ENCODE measurements around the gene CHD1.

The CHD1 gene

DNA sequence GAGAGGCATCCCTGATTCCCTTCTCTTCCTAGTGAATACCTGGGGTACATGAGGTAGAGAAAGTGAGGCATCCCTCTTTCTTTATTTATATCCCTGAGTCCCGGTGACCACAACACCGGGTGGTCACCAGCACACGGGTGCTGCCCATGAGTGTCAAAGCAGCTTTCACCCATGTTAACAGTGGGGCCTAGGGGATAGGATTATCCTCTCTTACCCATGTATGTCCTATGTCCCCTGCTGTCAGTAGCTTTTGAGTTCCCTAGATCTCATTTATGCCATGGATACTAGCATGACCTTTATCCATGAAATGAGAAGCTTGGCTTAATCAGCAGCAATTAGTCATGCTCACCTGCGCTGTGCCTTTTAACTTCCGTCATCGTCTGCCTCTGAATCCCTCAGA is 83.9 kb downstream of the CHD1 start:
- Histone ChIP-seq H3K4me1 (no peaks in the 10 kb centered on the region), H3K27ac (no peak overlapping the region), H4K20me1 (no peaks in the 10 kb centered on the region), H3K27me3 (no peaks in the 10 kb centered on the region), H3K36me3 (peaks cover 0 to 12% (median 0%) of the 10 kb centered on the region in 11 experiments; a peak in 3 of 22 replicates), H3K4me3 (no peak overlapping the region; a peak in 1 of 20 replicates), H3K9ac (no peak overlapping the region), H3K9me3 (replicated peaks in 1 of 11) (peaks cover 34 to 43% (median 38%) of the 10 kb centered on the region in 11 experiments), H3K4me2 (no peak overlapping the region)
- no peak for TF ChIP-seq Cebpa-rat (IDR thresholded peaks at IDR 0.05)

DNA sequence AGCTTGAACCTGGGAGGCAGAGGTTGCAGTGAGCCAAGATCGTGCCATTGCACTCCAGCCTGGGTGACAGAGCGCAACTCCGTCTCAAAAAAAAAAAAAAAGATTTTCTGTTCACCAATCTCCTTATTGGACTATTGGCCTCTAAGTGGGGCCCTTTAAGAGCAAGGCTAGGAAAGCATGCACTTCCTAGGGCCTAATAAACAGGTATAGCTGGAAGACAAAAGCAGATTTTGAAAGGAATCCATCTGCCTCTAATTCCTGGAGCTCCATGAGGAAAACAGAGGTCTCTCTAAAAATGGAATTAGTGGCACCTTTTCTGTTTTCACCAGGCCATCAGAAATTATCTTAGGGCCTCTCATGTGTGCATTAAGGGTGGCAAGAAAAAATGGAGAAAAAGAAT is 85.3 kb downstream of the CHD1 start:
- no peak overlapping the region for H3K4me3 ChIP-seq
- peaks cover 39 to 51% (median 43%) of the 10 kb centered on the region in 11 experiments for H3K9me3 ChIP-seq (replicated peaks in 1 of 11)
- H3K9ac ChIP-seq = no peak overlapping the region
- no peak overlapping the region for H3K27ac ChIP-seq
- no peaks in the 10 kb centered on the region for H3K27me3 ChIP-seq
- H3K4me2 ChIP-seq = no peak overlapping the region
- peaks cover 0 to 12% (median 0%) of the 10 kb centered on the region in 11 experiments; a peak in 3 of 22 replicates for H3K36me3 ChIP-seq
- no peaks in the 10 kb centered on the region for H3K4me1 ChIP-seq
- TF ChIP-seq Cebpa-rat (IDR thresholded peaks at IDR 0.05) = no peak
- H4K20me1 ChIP-seq = no peaks in the 10 kb centered on the region

DNA sequence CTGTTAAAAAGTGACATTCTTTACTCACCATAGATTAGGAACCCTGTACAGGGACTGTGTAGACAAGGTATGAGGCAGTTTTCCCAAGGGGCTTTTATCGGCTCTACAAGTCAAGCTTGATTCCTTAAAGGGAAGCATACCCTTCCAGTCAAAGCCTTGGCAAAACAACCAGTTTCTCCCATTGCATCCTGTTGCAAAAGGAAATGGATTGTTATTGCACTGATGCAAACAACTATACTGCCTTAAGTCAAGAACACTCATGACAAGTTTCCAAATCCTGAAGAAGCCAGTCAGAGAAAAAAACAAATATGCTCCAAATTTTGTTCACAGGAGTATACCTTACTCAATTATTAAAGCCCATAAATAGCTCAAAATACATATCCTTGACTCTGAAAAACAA is 87.9 kb downstream of the CHD1 start:
- Histone ChIP-seq H3K27ac (no peak overlapping the region), H3K27me3 (no peaks in the 10 kb centered on the region), H3K9ac (no peak overlapping the region), H3K36me3 (peaks cover 0 to 12% (median 0%) of the 10 kb centered on the region in 11 experiments; a peak in 3 of 22 replicates), H4K20me1 (no peaks in the 10 kb centered on the region), H3K4me1 (no peaks in the 10 kb centered on the region), H3K4me2 (no peak overlapping the region), H3K4me3 (no peak overlapping the region), H3K9me3 (replicated peaks in 1 of 11) (peaks cover 35 to 45% (median 40%) of the 10 kb centered on the region in 11 experiments)
- TF ChIP-seq Cebpa-rat (IDR thresholded peaks at IDR 0.05) = no peak

DNA sequence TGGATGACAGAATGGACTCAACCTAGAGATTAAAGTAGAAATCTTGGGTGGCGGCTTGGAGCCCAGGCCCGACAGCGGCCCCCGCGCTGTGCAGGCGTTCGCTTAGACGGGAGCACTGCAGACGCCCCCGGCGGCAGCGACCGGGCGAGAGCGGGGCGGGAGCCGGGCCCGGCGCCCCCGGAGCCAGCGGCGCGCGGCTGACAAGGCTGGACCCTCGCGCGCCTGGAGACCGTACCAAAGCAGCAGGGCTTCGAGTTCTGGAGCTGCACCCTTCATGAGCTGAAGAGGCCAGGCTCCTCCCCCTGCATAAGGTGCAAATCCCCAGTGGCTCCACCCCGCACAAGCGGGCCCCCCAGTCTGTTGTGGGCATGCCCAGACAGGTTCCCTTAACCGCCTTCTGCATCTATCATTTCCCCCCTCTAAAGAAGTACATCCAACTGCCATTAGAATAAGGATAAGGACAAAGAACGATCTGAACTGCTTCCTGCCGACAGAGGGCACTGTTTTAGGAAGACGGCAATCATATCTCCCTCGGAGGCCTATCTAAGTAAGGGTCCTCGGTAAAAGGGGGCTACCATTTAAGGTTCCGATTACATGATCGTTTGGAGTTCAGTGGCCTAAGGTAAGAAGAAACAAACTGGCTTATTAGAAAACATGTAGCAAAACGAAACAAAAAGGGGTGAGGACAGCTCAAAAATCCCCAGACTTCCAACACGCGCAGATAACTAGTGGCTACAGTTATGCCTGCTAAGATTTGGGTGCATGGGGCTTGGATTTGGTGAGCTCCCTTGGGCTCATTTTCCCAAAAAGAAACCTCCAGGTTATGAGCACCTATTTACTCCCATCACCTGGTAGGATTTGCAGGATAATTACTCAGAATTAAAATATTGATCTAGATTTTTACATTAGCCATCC is 89.1 kb downstream of the CHD1 start:
- Histone ChIP-seq H3K4me3 (no peak overlapping the region), H3K4me2 (no peak overlapping the region)

DNA sequence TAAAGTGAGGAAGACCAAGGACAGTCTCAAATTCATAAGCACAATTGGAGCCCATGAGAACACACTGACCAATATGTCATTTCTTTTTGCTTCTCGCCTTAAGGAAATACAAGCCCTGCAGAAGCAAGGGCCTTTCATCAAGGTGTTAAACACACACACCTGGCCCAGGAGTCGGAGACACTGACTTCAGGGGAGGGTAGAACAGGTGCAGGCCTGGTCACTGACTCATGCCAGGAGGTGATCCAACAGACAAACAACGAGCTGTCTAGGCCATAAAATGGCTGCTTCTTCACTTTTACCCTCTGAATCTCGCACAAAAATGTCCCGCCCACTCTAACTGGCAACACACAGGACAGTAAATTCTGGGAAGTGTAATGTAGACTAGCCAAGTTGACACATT is 92.6 kb downstream of the CHD1 start:
- peaks cover 4 to 12% (median 6%) of the 10 kb centered on the region in 11 experiments; a peak in 16 of 22 replicates for H3K9me3 ChIP-seq (replicated peaks in 1 of 11)
- H4K20me1 ChIP-seq = no peaks in the 10 kb centered on the region
- no peaks in the 10 kb centered on the region for H3K4me1 ChIP-seq
- no peak overlapping the region for H3K4me2 ChIP-seq
- TF ChIP-seq Cebpa-rat (IDR thresholded peaks at IDR 0.05) = no peak
- no peaks in the 10 kb centered on the region for H3K27me3 ChIP-seq
- no peak overlapping the region for H3K9ac ChIP-seq
- no peak overlapping the region for H3K4me3 ChIP-seq
- H3K36me3 ChIP-seq = no peaks in the 10 kb centered on the region; a peak in 1 of 22 replicates
- H3K27ac ChIP-seq = no peak overlapping the region

More for the DNA sequence above, 89.1 kb downstream of the CHD1 start:
- TF ChIP-seq Cebpa-rat (IDR thresholded peaks at IDR 0.05) = no peak
- no peaks in the 10 kb centered on the region for H3K27me3 ChIP-seq
- H3K36me3 ChIP-seq = peaks cover 0 to 7% (median 0%) of the 10 kb centered on the region in 11 experiments; a peak in 3 of 22 replicates
- H3K4me1 ChIP-seq = no peaks in the 10 kb centered on the region
- H3K27ac ChIP-seq = no peak overlapping the region
- H3K9ac ChIP-seq = no peak overlapping the region
- no peaks in the 10 kb centered on the region for H4K20me1 ChIP-seq
- peaks cover 22 to 33% (median 28%) of the 10 kb centered on the region in 11 experiments for H3K9me3 ChIP-seq (replicated peaks in 1 of 11)

DNA sequence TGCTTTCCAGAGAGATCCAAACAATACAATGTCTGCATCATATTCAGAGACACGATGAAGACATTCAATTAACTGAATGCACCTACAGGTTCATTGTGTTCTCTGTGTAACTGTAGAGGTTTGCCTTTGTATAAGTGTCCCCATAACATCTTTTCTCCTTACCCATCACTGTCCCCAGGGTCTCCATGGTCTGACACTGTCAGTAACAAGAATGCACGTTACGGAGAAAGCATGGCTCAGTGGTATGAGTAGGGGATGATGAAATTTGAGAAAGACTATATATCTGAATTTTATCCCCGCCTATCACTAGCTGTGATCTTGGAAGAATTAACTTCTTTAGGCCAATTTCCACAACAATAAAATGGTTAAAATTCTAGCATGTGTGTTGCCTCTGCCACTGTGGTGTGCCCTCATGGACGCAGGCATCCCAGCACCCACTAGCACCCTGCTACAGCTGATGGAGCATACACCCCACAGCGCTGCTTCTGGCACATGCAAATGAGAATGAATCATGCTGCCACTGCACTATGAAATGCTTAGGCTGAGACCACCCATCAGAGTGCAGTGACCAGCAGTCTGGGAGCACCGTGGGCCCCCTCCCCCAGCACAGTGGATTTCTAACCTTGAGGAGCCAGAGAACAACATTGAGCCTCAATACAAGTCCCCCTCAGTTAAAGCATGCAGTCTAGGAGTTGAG is 101.1 kb downstream of the CHD1 start:
- Histone ChIP-seq H4K20me1 (no peaks in the 10 kb centered on the region), H3K36me3 (no peaks in the 10 kb centered on the region), H3K4me2 (no peak overlapping the region), H3K27me3 (no peaks in the 10 kb centered on the region), H3K4me3 (no peak overlapping the region), H3K9me3 (replicated peaks in 1 of 11) (peaks cover 0 to 5% (median 0%) of the 10 kb centered on the region in 11 experiments; a peak in 5 of 22 replicates), H3K9ac (no peak overlapping the region), H3K27ac (no peak overlapping the region), H3K4me1 (no peaks in the 10 kb centered on the region)
- no peak for TF ChIP-seq Cebpa-rat (IDR thresholded peaks at IDR 0.05)

DNA sequence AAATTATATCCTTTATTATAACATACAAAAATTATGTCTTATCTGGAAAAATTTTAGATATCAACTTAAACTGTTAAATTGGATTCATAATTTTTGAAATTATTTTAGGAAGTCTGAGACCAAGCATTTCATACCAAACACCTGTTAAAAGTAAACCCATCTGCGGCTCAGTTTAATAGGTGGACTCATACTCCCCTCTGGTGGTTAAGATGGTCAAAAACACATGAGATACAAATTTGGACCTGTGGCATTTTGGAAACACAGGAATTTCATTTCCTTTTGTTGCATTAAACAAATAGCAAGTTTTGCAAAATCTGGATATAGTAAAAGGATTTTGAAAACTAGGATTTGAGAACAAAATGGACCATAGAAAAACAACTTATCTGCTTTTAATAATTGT is 101.6 kb downstream of the CHD1 start:
- no peak for TF ChIP-seq Cebpa-rat (IDR thresholded peaks at IDR 0.05)
- H3K4me1 ChIP-seq = no peaks in the 10 kb centered on the region
- H3K36me3 ChIP-seq = no peaks in the 10 kb centered on the region
- no peaks in the 10 kb centered on the region for H3K27me3 ChIP-seq
- H3K27ac ChIP-seq = no peak overlapping the region
- peaks cover 0 to 5% (median under 1%) of the 10 kb centered on the region in 11 experiments; a peak in 6 of 22 replicates for H3K9me3 ChIP-seq (replicated peaks in 1 of 11)
- H3K9ac ChIP-seq = no peak overlapping the region
- no peak overlapping the region for H3K4me3 ChIP-seq
- H4K20me1 ChIP-seq = no peaks in the 10 kb centered on the region
- H3K4me2 ChIP-seq = no peak overlapping the region

DNA sequence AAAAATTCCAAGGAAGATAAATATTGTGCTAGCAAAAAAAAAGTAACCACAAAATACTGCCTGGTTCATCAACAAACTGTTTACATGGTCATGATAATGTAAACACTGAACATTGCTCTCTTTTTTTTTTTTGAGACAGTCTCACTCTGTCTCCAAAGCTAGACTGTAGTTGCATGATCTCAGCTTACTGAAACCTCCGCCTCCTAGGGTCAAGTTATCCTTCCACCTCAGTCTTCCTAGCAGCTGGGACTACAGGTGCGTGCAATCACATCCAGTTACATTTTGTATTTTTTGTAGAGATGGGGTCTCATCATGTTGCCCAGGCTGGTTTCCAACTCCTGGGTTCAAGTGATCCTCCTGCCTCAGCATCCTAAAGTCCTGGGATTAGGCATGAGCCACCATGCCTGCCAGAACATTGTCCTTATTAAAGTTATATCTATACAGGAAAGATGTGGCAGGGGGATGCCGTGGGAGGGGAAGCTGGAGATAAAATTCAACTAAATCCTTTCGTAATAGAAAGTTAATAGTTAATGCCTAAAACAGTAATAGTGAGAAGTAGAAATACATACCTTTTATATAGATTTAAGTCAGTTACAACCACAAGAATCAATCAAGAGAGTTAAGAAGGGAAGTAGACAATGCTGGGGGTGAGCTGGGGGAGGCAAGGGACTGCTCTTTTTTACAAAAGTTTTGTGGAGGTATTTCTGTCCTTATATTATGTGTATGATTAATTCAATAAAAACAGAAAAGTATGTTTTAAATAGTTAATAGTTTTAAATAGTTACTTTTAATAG is 103.0 kb downstream of the CHD1 start:
- no peak for TF ChIP-seq Cebpa-rat (IDR thresholded peaks at IDR 0.05)
- no peak overlapping the region for H3K4me3 ChIP-seq

More for the DNA sequence above, 103.0 kb downstream of the CHD1 start:
- no peaks in the 10 kb centered on the region for H3K36me3 ChIP-seq
- no peak overlapping the region for H3K27ac ChIP-seq
- H3K9ac ChIP-seq = no peak overlapping the region
- no peak overlapping the region for H3K4me2 ChIP-seq
- no peaks in the 10 kb centered on the region for H3K4me1 ChIP-seq
- H3K9me3 ChIP-seq (replicated peaks in 1 of 11) = peaks cover 8 to 15% (median 12%) of the 10 kb centered on the region in 11 experiments; a peak in 21 of 22 replicates
- H4K20me1 ChIP-seq = no peaks in the 10 kb centered on the region
- H3K27me3 ChIP-seq = no peaks in the 10 kb centered on the region
